Measurements from ENCODE around the gene MBD6.

MBD6 gene

GRCh38 chr12:57577981-57578758 lies 55.5 kb downstream of the MBD6 start:
- no peak for DNase-seq

GRCh38 chr12:57579011-57579410 lies 56.4 kb downstream of the MBD6 start:
- no peak for DNase-seq

Measured in NCI-H2227 treated with DMSO at 0.1 percent for 48 hours (cell line).